Measurements from ENCODE around the gene HNRNPA1. TPM values are rescaled to one million over a fixed set of nuclear protein-coding genes. Genes with fewer than 3 reads are reported as not detected.

HNRNPA1 gene
- total and polyA plus RNA-seq, 9 of the 15 experiments (the other 6 are each of a cell fraction or from before 2014, with no cell fraction given): 1,166 to 2,703 (median 1,815) TPM

GRCh38 chr12:54280468-54281260 is at the start of gene HNRNPA1 (continued):
- no peak for TF ChIP-seq ZNF280B (CRISPR knock-in tag; IDR thresholded peaks at IDR 0.05)
- TF ChIP-seq NBN (IDR thresholded peaks at IDR 0.05; ENCODE audit: low read depth): peak; percentile 73
- no peak for TF ChIP-seq TAL1 (IDR thresholded peaks at IDR 0.05)
- peak; percentile 55; the same call in 1 of the 2 replicates for TF ChIP-seq ZBTB26 (CRISPR knock-in tag; IDR thresholded peaks at IDR 0.05)
- no peak for TF ChIP-seq ZFP1 (CRISPR knock-in tag; IDR thresholded peaks at IDR 0.05)
- TF ChIP-seq POLR2B (IDR thresholded peaks at IDR 0.05; ENCODE audit: low read depth, partially characterized antibody): peak; percentile 99
- no peak for TF ChIP-seq CHD7 (IDR thresholded peaks at IDR 0.05; ENCODE audit: low read depth, low read length)
- peak; percentile 98 for TF ChIP-seq AFF4 (CRISPR knock-in tag; IDR thresholded peaks at IDR 0.05)

Measured in K562 (cell line).